Sigmoid colon (tissue), 4 donors: ENCODE data around the gene TMTC2.

ENCODE experiments used
- CTCF ChIP-seq, 4 experiments: fragments of 450-650 bp in 3 of 4; fragments of 200-600 bp in 1 of 4; IDR thresholded peaks; one replicate each; pipeline ENCODE4 v1.5.1; 2016 to 2019; ENCODE audit warnings: antibody characterized with exemption in 4 of 4, mild to moderate bottlenecking in 3 of 4, moderate library complexity in 2 of 4
- EP300 ChIP-seq, 4 donors: sonication (generic); formaldehyde crosslinking; IDR thresholded peaks; one replicate each; pipeline ENCODE4 v1.6.1; 2017; ENCODE audit warnings: antibody characterized with exemption in 4 of 4
- POLR2A ChIP-seq, 2 donors: fragments of 450-650 bp; IDR thresholded peaks; one replicate each; pipeline ENCODE4 v1.6.1; 2016; ENCODE audit warnings: antibody characterized with exemption in 2 of 2, mild to moderate bottlenecking in 2 of 2, moderate library complexity in 2 of 2
- POLR2AphosphoS5 ChIP-seq, 4 donors: sonication (generic); formaldehyde crosslinking; IDR thresholded peaks; one replicate each; pipeline ENCODE4 v1.6.1; 2017; ENCODE audit warnings: antibody characterized with exemption in 4 of 4

- no peak for TF ChIP-seq CTCF (IDR thresholded peaks at IDR 0.05)
- TF ChIP-seq POLR2A (IDR thresholded peaks at IDR 0.05) = no peak
- no peak for TF ChIP-seq POLR2AphosphoS5 (IDR thresholded peaks at IDR 0.05)
- no peak for TF ChIP-seq EP300 (IDR thresholded peaks at IDR 0.05)
Measured at GRCh38 chr12:82931349-82932116, 244.8 kb downstream of the TMTC2 start.
